A673 (cell line): Measurements from ENCODE around the gene TYRO3. TPM values are rescaled to one million over a fixed set of nuclear protein-coding genes. Genes with fewer than 3 reads are reported as not detected.

Experiments used
- BruUV-seq: library from RNA; stranded (reverse); fragments of 400-500 nt; replicated peaks from 2 replicates; lab custom pipeline; 2021; lab: Mats Ljungman, UMichigan
- CTCF ChIA-PET: fragments of 300-600 bp; sonication (Branson Sonifier 250); formaldehyde crosslinking; loops from one replicate; lab custom pipeline; 2022; ENCODE audit warnings: antibody characterized with exemption; lab: Charles Lee
- POLR2A ChIA-PET: fragments of 300-600 bp; sonication (Branson Sonifier 250); formaldehyde crosslinking; loops from one replicate; lab custom pipeline; 2022; ENCODE audit warnings: antibody characterized with exemption; ENCODE audit not compliant: low non-redundant PET; lab: Charles Lee
- DNase-seq: peaks from one replicate; pipeline ENCODE4 v3.0.0-alpha.2; 2015; ENCODE audit warnings: low spot score
- H3K27ac ChIP-seq: fragments of 200-600 bp; sonication (generic); 2 replicates; pipeline ENCODE4 v1.5.1; 2016; ENCODE audit warnings: mixed run types, low read depth, mild to moderate bottlenecking, mixed read lengths, antibody characterized with exemption, low read length; ENCODE audit not compliant: poor library complexity, severe bottlenecking
- H3K27me3 ChIP-seq: fragments of 200-600 bp; sonication (generic); replicated peaks from 2 replicates; pipeline ENCODE4 v1.6.1; 2017; ENCODE audit warnings: mixed run types, low read depth, mild to moderate bottlenecking, mixed read lengths, antibody characterized with exemption, low read length; ENCODE audit not compliant: insufficient read depth, poor library complexity
- H3K36me3 ChIP-seq: fragments of 200-600 bp; sonication (generic); 2 replicates; pipeline ENCODE4 v1.6.1; 2016; ENCODE audit warnings: mixed run types, mild to moderate bottlenecking, mixed read lengths, antibody characterized with exemption, low read length; ENCODE audit not compliant: insufficient read depth, poor library complexity, severe bottlenecking
- H3K4me1 ChIP-seq: fragments of 200-600 bp; sonication (generic); 2 replicates; pipeline ENCODE4 v1.6.1; 2017; ENCODE audit warnings: mixed run types, mild to moderate bottlenecking, mixed read lengths, antibody characterized with exemption, low read length; ENCODE audit not compliant: insufficient read depth, poor library complexity, severe bottlenecking
- H3K4me3 ChIP-seq: fragments of 200-600 bp; sonication (generic); 2 replicates; pipeline ENCODE4 v1.5.1; 2016; ENCODE audit warnings: low read depth, mixed run types, mild to moderate bottlenecking, mixed read lengths, low read length; ENCODE audit not compliant: poor library complexity, severe bottlenecking
- H3K9me3 ChIP-seq: fragments of 200-600 bp; sonication (generic); 2 replicates; pipeline ENCODE4 v1.6.1; 2016; ENCODE audit warnings: mixed run types, low read depth, mild to moderate bottlenecking, mixed read lengths, antibody characterized with exemption, low read length; ENCODE audit not compliant: poor library complexity, severe bottlenecking
- EZH2 ChIP-seq: fragments of 200-600 bp; sonication (generic); IDR thresholded peaks from 2 replicates; pipeline ENCODE4 v1.6.1; 2017; ENCODE audit warnings: borderline replicate concordance, low read depth, mild to moderate bottlenecking, mixed read lengths, antibody characterized with exemption, low read length; ENCODE audit not compliant: poor library complexity, severe bottlenecking
- intact Hi-C: fragments of 100-400 bp; cut with micrococcal nuclease; formaldehyde crosslinking; loops from one replicate; pipeline ENCODE4 v1.10.0; 2022; ENCODE audit not compliant: unreplicated experiment
- total RNA-seq: library from RNA; stranded (reverse); gene quantifications from 2 replicates; pipeline ENCODE4 v1.2.3, GENCODE V29; 2021
- TF ChIP-seq, protein P1 (sequence below): fragments of 300-800, 200-600 bp; sonication (generic); conservative IDR thresholded peaks from 2 replicates; pipeline ENCODE4 v1.5.1; 2017; ENCODE audit warnings: low read depth, mild to moderate bottlenecking, antibody characterized with exemption, low read length, moderate library complexity, mixed read lengths

TYRO3 gene
- total RNA-seq, 1 experiment from 2014 or later, result 26.0 TPM

DNA sequence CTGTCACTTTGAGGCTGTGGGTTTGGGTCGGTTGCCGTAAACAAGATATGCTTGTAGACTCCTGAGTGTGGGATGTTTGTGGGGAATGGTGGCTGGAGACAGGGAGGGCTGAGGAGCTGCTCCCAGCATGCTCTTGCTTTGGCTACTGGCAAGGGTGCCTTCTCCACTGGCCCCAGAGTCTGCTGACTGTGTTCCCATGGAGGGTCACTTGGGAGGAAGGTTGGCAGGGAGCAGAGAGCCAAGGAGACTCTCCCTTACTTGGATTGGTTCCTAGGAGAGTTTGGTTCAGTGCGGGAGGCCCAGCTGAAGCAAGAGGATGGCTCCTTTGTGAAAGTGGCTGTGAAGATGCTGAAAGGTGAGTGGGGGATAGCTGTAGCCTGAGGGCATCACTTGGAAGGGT lies 11.8 kb downstream of the TYRO3 start:
- Histone ChIP-seq H3K27me3 (no peaks in the 10 kb centered on the region), H3K9me3 (no peaks in the 10 kb centered on the region), H3K4me1 (peaks cover 13% of the 10 kb centered on the region), H3K27ac (no peak overlapping the region), H3K4me3 (no peak overlapping the region), H3K36me3 (no peaks in the 10 kb centered on the region)
- no peak for TF ChIP-seq EZH2
- TF ChIP-seq, protein P1, sequence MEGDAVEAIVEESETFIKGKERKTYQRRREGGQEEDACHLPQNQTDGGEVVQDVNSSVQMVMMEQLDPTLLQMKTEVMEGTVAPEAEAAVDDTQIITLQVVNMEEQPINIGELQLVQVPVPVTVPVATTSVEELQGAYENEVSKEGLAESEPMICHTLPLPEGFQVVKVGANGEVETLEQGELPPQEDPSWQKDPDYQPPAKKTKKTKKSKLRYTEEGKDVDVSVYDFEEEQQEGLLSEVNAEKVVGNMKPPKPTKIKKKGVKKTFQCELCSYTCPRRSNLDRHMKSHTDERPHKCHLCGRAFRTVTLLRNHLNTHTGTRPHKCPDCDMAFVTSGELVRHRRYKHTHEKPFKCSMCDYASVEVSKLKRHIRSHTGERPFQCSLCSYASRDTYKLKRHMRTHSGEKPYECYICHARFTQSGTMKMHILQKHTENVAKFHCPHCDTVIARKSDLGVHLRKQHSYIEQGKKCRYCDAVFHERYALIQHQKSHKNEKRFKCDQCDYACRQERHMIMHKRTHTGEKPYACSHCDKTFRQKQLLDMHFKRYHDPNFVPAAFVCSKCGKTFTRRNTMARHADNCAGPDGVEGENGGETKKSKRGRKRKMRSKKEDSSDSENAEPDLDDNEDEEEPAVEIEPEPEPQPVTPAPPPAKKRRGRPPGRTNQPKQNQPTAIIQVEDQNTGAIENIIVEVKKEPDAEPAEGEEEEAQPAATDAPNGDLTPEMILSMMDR, result no peak
- POLR2A ChIA-PET, result no interaction called here
- no TSS peak for BruUV-seq
- intact Hi-C loops, result no loop called here
- CTCF ChIA-PET, result no interaction called here
- DNase-seq, result no peak

DNA sequence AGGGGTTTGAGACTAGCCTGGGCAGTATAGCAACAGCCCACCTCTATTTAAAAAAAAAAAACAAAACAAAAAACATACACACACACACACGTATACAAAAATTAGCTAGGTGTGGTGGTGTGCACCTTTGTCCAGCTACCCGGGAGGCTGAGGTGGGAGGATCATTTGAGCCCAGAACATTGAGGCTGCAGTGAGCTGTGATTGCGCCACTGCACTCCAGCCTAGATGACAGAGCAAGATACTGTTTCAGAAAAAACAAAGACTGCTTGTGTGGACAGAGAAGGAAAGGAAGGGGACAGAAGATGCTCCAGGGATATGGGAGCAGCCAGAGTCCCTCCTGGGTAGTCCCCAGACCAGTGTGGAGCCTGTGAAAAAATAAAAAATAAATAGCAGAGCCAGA lies 12.9 kb downstream of the TYRO3 start:
- Histone ChIP-seq H3K27me3 (no peaks in the 10 kb centered on the region), H3K36me3 (no peaks in the 10 kb centered on the region), H3K27ac (no peak overlapping the region), H3K4me3 (no peak overlapping the region), H3K9me3 (no peaks in the 10 kb centered on the region), H3K4me1 (peaks cover 6% of the 10 kb centered on the region)
- no peak for DNase-seq
- no TSS peak for BruUV-seq
- TF ChIP-seq EZH2, result no peak
- TF ChIP-seq, protein P1, result no peak
- intact Hi-C loops, result no loop called here
- ChIA-PET POLR2A (no interaction called here), CTCF (no interaction called here)

DNA sequence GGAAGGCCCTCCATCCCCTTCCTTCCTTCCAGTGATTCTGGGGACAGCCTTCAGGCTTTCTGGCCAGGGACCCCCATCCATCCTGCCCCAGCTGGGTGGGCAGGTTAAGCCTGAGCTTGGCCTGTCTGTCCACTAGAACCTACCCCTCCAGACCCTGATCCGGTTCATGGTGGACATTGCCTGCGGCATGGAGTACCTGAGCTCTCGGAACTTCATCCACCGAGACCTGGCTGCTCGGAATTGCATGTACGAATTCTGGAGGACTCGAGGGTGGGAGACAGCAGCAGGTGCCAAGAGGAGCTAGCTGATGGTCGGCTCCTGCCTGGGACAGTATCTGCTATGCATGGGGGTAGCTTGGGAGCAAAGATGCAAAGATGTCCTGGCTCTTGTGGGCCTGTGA lies 13.9 kb downstream of the TYRO3 start:
- DNase-seq, result no peak
- BruUV-seq, result no TSS peak
- Histone ChIP-seq H3K27me3 (no peaks in the 10 kb centered on the region), H3K27ac (no peak overlapping the region), H3K4me1 (peaks cover 6% of the 10 kb centered on the region), H3K36me3 (no peaks in the 10 kb centered on the region), H3K4me3 (no peak overlapping the region), H3K9me3 (no peaks in the 10 kb centered on the region)
- POLR2A ChIA-PET, result no interaction called here
- intact Hi-C loops, result no loop called here
- CTCF ChIA-PET, result no interaction called here
- TF ChIP-seq EZH2, result no peak
- TF ChIP-seq, protein P1, result no peak
